ENCODE results near the gene GABRP. TPM values are rescaled to one million over a fixed set of nuclear protein-coding genes. Genes with fewer than 3 reads are reported as not detected.
A peak's percentile ranks its signal among the peaks of the same experiment; 100 is the strongest.

Gene GABRP
- total RNA-seq, 1 experiment from 2014 or later: 1.5 TPM

GRCh38 chr5:170748951-170749471 lies 34.5 kb upstream of the GABRP start:
- no peak overlapping the region for H2BK20ac ChIP-seq (ENCODE audit: low read depth, low read length, poor library complexity, severe bottlenecking)

More at GRCh38 chr5:170748951-170749471, 34.5 kb upstream of the GABRP start:
- Histone ChIP-seq H2AK5ac (ENCODE audit: insufficient read length, low read length) (no peak overlapping the region), H3K4me2 (ENCODE audit: insufficient read depth, insufficient read length, low read length) (no peak overlapping the region), H3K9me3 (ENCODE audit: control insufficient read depth, low read depth, low read length) (no peaks in the 10 kb centered on the region), H3K4ac (ENCODE audit: low read depth, low read length) (no peak overlapping the region), H3K18ac (ENCODE audit: insufficient read length, low read depth, low read length) (peak overlapping the region; percentile 39), H3T11ph (ENCODE audit: low read length) (no peak overlapping the region), H2BK5ac (ENCODE audit: insufficient read length, low read length) (no peak overlapping the region), H3K79me1 (ENCODE audit: insufficient read depth, low read depth, low read length, poor library complexity, severe bottlenecking) (no peaks in the 10 kb centered on the region), H3K56ac (ENCODE audit: insufficient read length, low read depth, low read length) (no peak overlapping the region), H4K5ac (ENCODE audit: insufficient read length, low read depth, low read length) (no peak overlapping the region), H4K8ac (replicated peaks; ENCODE audit: insufficient read length, low read depth, low read length) (no peak overlapping the region), H3K27ac (ENCODE audit: insufficient read length, low read depth, low read length) (no peak overlapping the region), H2AFZ (ENCODE audit: low read length) (no peak overlapping the region), H3K23ac (ENCODE audit: insufficient read length, low read depth, low read length) (no peak overlapping the region), H3K4me1 (ENCODE audit: insufficient read depth, low read length) (peaks cover 6% of the 10 kb centered on the region; the same call in 1 of the 2 replicates), H3K9ac (ENCODE audit: extremely low read depth, insufficient read length, low read length) (no peak overlapping the region), H3K23me2 (ENCODE audit: insufficient read length, low read depth, low read length, poor library complexity, severe bottlenecking) (peaks cover 4% of the 10 kb centered on the region), H3K14ac (ENCODE audit: insufficient read depth, low read length) (peak overlapping the region; percentile 58; the same call in 1 of the 2 replicates), H4K20me1 (ENCODE audit: control insufficient read depth, insufficient read depth, insufficient read length) (no peaks in the 10 kb centered on the region), H4K91ac (ENCODE audit: insufficient read length, low read depth, low read length) (no peak overlapping the region), H3K27me3 (ENCODE audit: insufficient read depth, low read length) (no peaks in the 10 kb centered on the region), H2BK120ac (ENCODE audit: low read depth, low read length, poor library complexity, severe bottlenecking) (no peak overlapping the region), H2BK12ac (ENCODE audit: insufficient read length, low read depth, low read length) (peak overlapping the region; percentile 74), H2BK15ac (ENCODE audit: low read depth, low read length) (peak overlapping the region; percentile 14; the same call in 1 of the 2 replicates), H3K79me2 (ENCODE audit: insufficient read depth, low read length) (no peaks in the 10 kb centered on the region)
- Mint-ChIP-seq H3K4me3 (no peak overlapping the region), H3K4me1 (peaks cover 42 to 43% of the 10 kb centered on the region in 2 experiments), H3K27me3 (ENCODE audit: low read depth) (peaks cover 3% of the 10 kb centered on the region), H3K27ac (peak overlapping the region in 1 of 3 experiments; percentile 91; a peak in 2 of 7 replicates), H3K36me3 (ENCODE audit: insufficient read depth in 1 of 3, low read depth in 3 of 3) (no peaks in the 10 kb centered on the region; a peak in 1 of 7 replicates), H3K9me3 (no peaks in the 10 kb centered on the region)
- no CpG with 5 or more reads among the region's 13 CpGs for WGBS (ENCODE audit: extremely low coverage, insufficient read length, low lambda C conversion rate)
- peak; percentile 26 for DNase-seq
- no peak for TF ChIP-seq CTCF (conservative IDR thresholded peaks at IDR 0.05)
